Left ventricle myocardium inferior (tissue), 1 donor: Measurements from ENCODE around the gene SLC25A29. TPM values are rescaled to one million over a fixed set of nuclear protein-coding genes. Genes with fewer than 3 reads are reported as not detected.

Experiments
- DNase-seq: peaks from one replicate; pipeline ENCODE4 v3.0.0-alpha.2; 2020
- H3K27ac ChIP-seq: fragments of 200-600 bp; replicated peaks from 2 replicates; pipeline ENCODE4 v1.8.0; 2021
- H3K27me3 ChIP-seq: fragments of 200-600 bp; 2 replicates; pipeline ENCODE4 v1.8.0; 2021; ENCODE audit warnings: low read depth
- H3K36me3 ChIP-seq: fragments of 200-600 bp; 2 replicates; pipeline ENCODE4 v1.8.0; 2021
- H3K4me1 ChIP-seq: fragments of 200-600 bp; 2 replicates; pipeline ENCODE4 v1.8.0; 2021
- H3K4me3 ChIP-seq: fragments of 200-600 bp; 2 replicates; pipeline ENCODE4 v1.8.0; 2021; ENCODE audit warnings: mild to moderate bottlenecking, moderate library complexity
- H3K9me3 ChIP-seq: fragments of 200-600 bp; replicated peaks from 2 replicates; pipeline ENCODE4 v1.8.0; 2021
- intact Hi-C: fragments of 100-400 bp; cut with micrococcal nuclease; formaldehyde crosslinking; loops from one replicate; pipeline ENCODE4 v1.11.0; 2022
- total RNA-seq: library from RNA; stranded (reverse); fragmentation: NEBNext Ultra II Directional; extraction: Animal tissue kit (Norgen Biotek cat#: 25700); gene quantifications from one replicate; pipeline ENCODE4 v1.2.1, GENCODE V29; 2021
- TF ChIP-seq, protein P1 (sequence below): fragments of 200-600 bp; IDR thresholded peaks from 2 replicates; pipeline ENCODE4 v1.8.0; 2021; ENCODE audit warnings: antibody characterized with exemption, mild to moderate bottlenecking, borderline replicate concordance
- donor health status: DM: no; HTN: yes; CAD: no; lungs with severe emphysema.

SLC25A29 gene
- total RNA-seq, 1 donor from 2014 or later, result 24.5 TPM

DNA sequence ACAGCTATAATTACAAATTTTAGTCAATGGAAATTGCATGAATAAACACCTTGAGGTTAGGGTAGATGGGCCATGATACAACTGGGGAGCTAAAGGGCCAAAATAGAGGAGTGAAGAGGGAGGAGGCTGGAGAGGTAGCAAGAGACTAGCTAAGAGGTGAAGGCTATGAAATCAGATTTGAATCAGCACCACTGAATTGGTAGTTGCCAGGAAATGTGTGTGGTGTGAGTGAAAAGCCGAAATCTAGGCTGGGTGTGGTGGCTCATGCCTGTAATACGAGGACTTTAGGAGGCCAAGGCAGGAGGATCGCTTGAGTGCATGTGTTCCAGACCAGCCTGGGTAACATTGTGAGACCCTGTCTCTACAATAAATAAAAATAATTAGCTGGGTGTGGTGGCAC, 44.6 kb downstream of the SLC25A29 start:
- DNase-seq, result no peak
- TF ChIP-seq, protein P1, sequence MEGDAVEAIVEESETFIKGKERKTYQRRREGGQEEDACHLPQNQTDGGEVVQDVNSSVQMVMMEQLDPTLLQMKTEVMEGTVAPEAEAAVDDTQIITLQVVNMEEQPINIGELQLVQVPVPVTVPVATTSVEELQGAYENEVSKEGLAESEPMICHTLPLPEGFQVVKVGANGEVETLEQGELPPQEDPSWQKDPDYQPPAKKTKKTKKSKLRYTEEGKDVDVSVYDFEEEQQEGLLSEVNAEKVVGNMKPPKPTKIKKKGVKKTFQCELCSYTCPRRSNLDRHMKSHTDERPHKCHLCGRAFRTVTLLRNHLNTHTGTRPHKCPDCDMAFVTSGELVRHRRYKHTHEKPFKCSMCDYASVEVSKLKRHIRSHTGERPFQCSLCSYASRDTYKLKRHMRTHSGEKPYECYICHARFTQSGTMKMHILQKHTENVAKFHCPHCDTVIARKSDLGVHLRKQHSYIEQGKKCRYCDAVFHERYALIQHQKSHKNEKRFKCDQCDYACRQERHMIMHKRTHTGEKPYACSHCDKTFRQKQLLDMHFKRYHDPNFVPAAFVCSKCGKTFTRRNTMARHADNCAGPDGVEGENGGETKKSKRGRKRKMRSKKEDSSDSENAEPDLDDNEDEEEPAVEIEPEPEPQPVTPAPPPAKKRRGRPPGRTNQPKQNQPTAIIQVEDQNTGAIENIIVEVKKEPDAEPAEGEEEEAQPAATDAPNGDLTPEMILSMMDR, result no peak
- intact Hi-C loops, result no loop called here
- Histone ChIP-seq H3K27ac (peak overlapping the region; percentile 50), H3K27me3 (no peaks in the 10 kb centered on the region), H3K9me3 (no peaks in the 10 kb centered on the region), H3K4me1 (peaks cover 61% of the 10 kb centered on the region), H3K4me3 (no peak overlapping the region), H3K36me3 (peaks cover 18% of the 10 kb centered on the region)

DNA sequence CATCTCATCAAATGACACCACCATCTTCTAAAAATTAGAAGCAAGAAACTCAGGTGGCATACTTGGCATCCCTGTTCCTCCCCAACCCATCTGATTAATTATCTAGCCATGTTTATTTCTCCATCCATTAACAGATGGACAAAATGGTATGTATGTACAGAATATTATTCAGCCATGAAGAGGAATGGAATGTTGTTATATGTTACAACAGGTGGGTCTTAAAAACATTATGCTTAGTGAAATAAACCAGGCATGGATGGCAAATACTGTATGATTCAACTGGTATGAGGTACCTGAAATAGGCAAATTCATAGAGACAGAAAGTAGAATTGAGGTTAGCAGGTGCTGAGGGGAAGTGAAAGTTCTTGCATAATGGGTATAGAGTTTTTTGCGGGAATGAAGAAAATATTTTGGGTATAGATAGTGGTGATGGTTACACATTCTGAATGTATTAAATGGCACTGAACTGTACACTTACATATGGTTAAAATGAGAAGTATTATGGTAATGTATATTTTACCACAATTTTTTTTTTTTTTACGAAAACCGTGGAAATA, 49.8 kb downstream of the SLC25A29 start:
- Histone ChIP-seq H3K4me1 (peaks cover 84% of the 10 kb centered on the region), H3K4me3 (no peak overlapping the region), H3K36me3 (no peaks in the 10 kb centered on the region), H3K9me3 (no peaks in the 10 kb centered on the region), H3K27ac (no peak overlapping the region), H3K27me3 (no peaks in the 10 kb centered on the region)
- TF ChIP-seq, protein P1, result no peak
- intact Hi-C loops, result no loop called here
- DNase-seq, result no peak

DNA sequence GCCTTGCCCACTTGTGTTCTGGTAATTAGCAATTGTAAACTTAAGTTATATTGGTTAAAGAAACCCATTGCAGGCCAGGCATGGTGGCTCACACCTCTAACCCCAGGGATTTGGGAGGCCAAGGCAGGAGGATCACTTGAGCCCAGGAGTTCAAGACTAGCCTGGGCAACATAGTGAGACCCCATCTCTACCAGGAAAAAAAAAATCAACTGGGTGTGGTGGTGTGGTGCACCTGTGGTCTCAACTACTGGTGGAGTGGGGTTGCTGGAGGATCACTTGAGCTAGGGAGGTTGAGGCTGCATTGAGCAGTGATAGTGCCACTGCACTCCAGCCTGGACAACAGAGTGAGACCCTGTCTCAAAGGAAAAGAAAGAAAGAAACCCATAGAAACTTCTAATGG, 53.6 kb downstream of the SLC25A29 start:
- no peaks in the 10 kb centered on the region for H3K9me3 ChIP-seq
- no peaks in the 10 kb centered on the region for H3K27me3 ChIP-seq
- H3K4me1 ChIP-seq, result peaks cover 87% of the 10 kb centered on the region
- intact Hi-C loops, result no loop called here
- H3K4me3 ChIP-seq, result no peak overlapping the region
- H3K27ac ChIP-seq, result no peak overlapping the region
- DNase-seq, result no peak
- TF ChIP-seq, protein P1, result no peak
- H3K36me3 ChIP-seq, result no peaks in the 10 kb centered on the region

DNA sequence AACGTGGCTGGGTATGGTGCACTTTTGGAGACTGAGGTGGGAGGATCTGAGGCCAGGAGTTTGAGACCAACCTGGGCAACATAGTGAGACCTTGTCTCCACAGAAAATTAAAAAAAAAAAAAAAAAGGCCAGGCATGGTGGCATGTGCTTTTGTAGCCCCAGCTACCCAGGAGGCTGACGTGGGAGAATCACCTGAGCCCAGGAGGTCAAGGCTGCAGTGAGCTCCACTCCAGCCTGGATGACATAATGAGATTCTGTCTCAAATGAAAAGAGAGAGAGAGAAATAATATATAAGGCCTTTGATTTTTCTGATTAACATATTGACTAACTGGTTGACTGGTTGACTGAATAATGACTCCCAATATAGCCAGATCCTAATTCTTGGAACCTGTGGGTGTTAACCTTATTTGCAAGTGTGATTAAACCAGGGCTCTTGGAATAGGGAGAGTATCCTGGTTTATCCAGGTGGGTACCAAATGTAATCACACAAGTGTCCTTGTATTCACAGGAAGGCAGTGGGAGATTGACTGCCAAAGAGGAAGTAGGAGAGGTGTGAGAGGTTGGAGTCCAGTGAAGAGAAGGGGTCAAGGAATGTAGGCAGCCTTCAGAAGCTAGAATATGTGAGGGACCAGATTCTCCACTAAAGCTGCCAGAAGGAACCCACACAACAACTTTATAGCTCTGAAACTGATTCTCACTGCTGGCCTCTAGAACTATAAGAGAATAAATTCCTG, 55.3 kb downstream of the SLC25A29 start:
- DNase-seq, result no peak
- Histone ChIP-seq H3K27ac (no peak overlapping the region), H3K4me3 (no peak overlapping the region), H3K9me3 (no peaks in the 10 kb centered on the region), H3K4me1 (peaks cover 87% of the 10 kb centered on the region), H3K27me3 (no peaks in the 10 kb centered on the region), H3K36me3 (no peaks in the 10 kb centered on the region)
- intact Hi-C loops, result no loop called here
- TF ChIP-seq, protein P1, result no peak

DNA sequence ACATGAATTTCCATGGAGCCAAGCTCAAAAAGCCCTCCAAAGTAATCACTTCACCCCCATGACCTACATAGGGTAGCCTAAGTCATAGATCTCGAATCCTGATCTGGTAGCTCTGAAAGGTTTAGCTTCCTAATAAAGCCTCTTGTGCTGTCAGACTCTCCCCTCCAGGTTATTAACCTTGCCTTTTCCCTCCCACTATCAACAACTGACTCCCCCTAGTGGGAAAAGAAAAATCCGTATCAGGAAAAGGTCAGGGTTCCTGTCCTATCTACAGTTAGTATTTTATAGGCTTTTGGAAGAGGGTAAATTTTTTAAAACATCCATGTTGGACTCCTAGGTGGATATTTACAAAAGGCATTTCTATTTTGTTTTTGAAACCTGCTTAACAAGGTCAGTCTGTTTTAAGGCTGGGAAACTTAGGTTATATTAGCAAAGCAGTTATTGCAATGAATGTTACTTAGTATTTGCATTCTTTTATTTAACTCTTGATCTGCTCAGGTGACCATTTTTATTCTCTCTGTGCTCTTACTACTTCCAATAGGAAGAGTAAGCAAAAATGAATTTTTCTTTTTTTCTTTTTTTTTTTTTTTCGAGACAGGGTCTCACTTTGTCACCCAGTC, 59.3 kb downstream of the SLC25A29 start:
- Histone ChIP-seq H3K27me3 (no peaks in the 10 kb centered on the region), H3K4me1 (peaks cover 92% of the 10 kb centered on the region), H3K9me3 (no peaks in the 10 kb centered on the region), H3K27ac (peak overlapping the region; percentile 28), H3K4me3 (no peak overlapping the region), H3K36me3 (no peaks in the 10 kb centered on the region)
- DNase-seq, result no peak
- TF ChIP-seq, protein P1, result peak; percentile 67
- intact Hi-C loops, result no loop called here
